Cardiac fibroblast (primary cell): ENCODE measurements around the gene PRR33.

Experiments used
- DNase-seq, 2 donors: peaks; one replicate each; pipeline versions ENCODE4 v3.0.0 to v3.0.0-alpha.2; 2010; ENCODE audit warnings: low read depth in 2 of 2
- H3K4me3 ChIP-seq, 2 donors: replicated peaks in 1 of 2; 1 replicate in 1 of 2; 2 replicates in 1 of 2; pipeline ENCODE4 v1.5.1; 2011; ENCODE audit warnings: low read depth in 2 of 2, low read length in 2 of 2, mild to moderate bottlenecking in 2 of 2, moderate library complexity in 1 of 2
- TF ChIP-seq, protein P1 (sequence below): IDR thresholded peaks from one replicate; pipeline ENCODE4 v1.5.1; 2011; ENCODE audit warnings: low read depth, mild to moderate bottlenecking, low read length, inconsistent platforms

PRR33 gene

DNA sequence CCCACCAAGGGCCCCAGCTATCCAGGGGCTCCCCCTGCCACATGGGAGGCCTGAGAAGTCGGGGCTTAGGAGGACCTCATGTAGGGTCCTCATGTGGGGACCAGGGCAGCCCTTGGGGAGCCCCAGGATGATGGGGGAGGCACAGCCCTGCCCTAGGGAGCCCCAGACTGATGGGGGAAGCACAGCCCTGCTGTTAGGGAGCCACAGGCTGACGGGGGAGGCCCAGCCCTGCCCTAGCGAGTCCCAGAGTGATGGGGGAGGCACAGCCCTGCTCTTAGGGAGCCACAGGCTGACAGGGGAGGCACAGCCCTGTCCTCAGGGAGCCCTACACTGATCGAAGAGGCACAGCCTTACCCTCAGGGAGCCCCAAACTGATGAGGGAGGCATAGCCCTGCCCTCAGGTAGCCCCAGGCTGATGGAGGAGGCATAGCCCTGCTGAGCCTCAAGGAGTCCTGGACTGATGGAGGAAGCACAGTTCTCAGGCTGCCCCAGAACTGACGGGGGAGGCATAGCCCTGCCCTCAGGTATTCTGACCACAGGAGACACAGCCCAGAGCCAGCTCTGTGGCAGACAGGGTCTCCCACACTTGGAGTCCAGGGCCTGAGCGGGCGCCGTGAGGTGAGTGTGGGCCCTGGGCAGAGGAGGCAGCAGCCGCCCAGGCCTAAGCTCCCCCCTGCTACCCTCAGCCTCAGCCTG is 10.8 kb downstream of the PRR33 start:
- TF ChIP-seq, protein P1, sequence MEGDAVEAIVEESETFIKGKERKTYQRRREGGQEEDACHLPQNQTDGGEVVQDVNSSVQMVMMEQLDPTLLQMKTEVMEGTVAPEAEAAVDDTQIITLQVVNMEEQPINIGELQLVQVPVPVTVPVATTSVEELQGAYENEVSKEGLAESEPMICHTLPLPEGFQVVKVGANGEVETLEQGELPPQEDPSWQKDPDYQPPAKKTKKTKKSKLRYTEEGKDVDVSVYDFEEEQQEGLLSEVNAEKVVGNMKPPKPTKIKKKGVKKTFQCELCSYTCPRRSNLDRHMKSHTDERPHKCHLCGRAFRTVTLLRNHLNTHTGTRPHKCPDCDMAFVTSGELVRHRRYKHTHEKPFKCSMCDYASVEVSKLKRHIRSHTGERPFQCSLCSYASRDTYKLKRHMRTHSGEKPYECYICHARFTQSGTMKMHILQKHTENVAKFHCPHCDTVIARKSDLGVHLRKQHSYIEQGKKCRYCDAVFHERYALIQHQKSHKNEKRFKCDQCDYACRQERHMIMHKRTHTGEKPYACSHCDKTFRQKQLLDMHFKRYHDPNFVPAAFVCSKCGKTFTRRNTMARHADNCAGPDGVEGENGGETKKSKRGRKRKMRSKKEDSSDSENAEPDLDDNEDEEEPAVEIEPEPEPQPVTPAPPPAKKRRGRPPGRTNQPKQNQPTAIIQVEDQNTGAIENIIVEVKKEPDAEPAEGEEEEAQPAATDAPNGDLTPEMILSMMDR = no peak
- peak in 1 of 2 donors; percentile 30 for DNase-seq
- H3K4me3 ChIP-seq = no peak overlapping the region

DNA sequence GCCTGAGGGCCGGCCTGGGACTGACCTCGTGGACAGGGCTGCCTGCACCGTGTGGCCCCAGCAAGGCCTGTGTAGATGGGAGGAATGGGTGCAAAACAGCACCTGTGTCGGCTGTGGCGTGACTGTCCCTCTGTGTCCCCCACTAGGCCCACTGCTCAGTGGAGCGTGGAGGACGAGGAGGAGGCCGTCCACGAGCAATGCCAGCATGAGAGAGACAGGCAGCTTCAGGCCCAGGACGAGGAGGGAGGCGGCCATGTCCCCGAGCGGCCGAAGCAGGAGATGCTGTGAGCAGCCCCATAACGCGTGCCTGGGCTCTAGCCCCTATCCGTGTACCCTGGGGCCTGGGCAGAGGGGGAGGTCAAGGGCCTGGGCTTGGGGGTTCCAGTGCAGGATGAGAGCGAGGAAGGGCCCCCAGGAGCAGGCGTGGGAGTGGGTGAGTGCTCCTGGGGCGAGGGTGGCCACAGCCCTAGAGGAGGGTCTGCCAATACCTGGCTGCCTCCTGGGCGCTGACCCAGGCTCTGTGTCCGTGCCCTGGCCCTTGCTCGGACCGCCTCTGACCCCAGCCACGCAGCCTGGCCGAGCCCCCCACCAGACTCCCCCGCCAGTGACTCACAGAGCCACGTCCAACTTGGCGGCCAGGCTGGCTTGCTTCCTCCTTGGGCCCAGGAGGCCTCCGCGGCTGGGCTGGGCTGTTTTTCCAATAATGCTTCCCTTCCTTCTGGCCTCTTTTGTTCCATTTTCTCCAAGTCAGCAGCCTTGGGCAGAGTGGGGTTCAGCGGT is 11.6 kb downstream of the PRR33 start:
- no peak overlapping the region for H3K4me3 ChIP-seq
- TF ChIP-seq, protein P1 = no peak
- peak; percentile 67 to 79 for DNase-seq

DNA sequence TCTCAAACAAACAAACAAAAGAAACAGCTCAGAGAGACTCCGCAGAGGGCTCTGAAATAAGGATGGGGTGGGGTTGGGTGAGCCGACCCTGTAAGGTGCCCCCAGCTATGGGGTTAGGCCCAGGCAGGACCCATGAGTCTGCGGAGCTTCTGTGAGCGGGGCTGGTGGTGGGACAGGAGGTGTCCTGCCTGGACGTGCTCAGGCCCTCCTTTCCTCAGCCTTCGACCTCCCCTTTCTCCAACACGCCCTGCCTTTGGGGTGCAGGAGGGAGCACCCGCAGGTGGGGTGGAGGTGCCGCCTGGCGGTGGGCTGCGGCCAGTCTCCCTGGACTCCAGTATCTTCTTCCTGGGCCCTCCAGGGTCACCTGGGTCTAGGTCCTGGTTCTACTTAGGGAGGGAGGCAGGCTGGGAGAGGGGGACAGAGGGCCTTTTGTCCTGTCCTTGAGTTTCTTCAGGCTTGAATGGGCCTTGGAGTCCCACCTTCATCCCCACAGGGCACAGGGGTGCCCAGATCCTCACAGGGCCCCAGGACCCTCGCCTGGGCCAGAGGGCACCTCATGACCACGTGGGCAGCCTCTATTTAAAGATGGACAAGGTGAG is 12.3 kb downstream of the PRR33 start:
- TF ChIP-seq, protein P1 = no peak
- DNase-seq = no peak
- H3K4me3 ChIP-seq = no peak overlapping the region

DNA sequence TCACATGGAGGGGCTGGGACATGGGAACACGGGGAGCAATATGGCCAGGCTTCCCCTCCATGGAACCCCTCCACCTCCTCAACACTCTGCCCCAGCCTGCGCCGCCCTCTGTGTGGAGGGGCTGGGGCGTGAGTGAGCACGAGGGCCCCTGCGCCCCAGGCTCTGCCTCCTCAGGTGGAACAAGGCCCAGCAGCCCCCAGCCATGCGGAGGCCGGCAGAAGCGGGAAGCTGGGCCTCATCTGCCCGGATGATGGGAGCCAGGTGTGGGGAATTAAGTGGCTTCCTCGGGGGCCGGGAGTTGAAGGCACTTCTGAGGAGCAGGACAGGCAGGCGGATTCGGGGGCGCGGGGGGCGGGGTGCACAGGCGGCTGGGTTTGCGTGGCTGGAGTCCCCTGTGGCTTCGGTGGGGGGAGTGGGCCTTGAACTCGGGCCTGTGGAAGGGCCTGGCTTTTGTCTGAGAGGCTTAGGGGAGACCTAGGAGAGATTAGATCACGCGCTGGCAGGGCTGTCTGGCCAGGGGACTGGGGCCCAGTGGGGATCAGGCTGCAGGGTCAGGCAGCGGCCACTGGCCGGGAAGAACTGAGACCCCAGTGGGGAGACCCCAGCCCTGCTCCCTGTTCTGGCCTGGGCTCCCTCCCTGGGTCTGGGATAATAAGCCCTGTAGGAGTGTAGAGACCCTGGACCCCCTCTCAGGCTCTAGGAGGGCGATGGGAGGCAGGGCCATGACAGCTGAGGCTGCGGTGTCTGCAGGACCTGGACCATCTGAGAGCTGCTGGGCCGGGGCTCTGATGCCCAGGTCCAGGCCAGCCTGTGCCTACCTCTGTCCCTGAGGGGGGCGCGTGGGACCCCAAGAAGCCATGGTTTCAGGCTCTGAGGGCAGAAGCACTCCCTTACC is 13.3 kb downstream of the PRR33 start:
- H3K4me3 ChIP-seq = no peak overlapping the region
- DNase-seq = no peak
- TF ChIP-seq, protein P1 = no peak

DNA sequence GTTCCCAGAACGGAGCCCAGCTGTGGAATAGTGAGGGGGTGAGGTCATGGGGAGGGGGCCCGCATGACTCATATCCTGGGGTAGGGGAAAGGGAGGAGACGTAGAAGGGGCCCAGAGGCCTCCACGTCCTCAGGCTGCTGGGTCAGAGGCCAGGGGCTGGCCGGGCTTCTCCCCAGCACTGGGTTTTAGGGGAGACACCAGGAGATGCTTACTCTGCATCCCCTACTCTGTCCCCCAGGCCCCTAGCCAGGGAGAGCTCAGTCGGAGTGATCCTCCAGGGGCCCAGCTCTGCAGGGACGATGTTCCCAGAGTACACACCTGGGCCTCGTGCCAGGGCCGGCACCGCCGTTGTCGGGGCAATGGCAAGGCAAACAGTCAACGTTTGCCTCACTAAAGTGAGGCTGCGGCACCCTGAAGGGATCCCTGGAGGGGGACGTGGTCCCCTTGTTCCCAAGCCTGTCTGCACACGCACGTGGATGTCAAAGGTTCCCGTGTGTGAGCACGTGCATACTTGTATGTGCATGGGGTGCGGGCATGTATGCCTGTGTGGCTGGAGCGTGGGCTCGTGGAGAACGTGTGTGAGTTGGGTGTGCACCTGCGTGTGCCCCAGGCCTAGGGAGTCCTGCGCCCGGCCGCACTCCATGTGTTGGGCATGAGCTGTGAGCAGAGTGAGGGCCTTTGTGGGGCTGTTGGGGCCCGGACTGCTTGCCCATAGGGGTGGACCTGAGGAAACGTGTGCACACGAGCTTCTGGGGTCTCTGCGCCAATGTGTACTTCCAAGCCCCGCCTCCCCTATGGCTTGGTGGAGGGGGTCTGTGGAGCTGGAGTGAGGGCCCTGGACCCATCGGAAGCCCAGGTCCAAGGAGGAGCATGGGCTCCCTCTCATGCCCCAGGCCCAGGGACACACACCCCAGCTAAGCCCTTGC is 14.2 kb downstream of the PRR33 start:
- peak; percentile 62 to 84 for DNase-seq
- TF ChIP-seq, protein P1 = no peak
- H3K4me3 ChIP-seq = no peak overlapping the region
